GM10266 (cell line): ENCODE results near the gene HIVEP3.

Experiments used
- DNase-seq: peaks from one replicate; pipeline ENCODE4 v3.0.0; 2012; ENCODE audit errors: extremely low spot score
- CTCF ChIP-seq: IDR thresholded peaks from 2 replicates; pipeline ENCODE4 v1.5.1; 2012; ENCODE audit warnings: mild to moderate bottlenecking, low read depth; ENCODE audit not compliant: control insufficient read depth, insufficient read depth; ENCODE audit errors: missing control alignments

The HIVEP3 gene

DNA sequence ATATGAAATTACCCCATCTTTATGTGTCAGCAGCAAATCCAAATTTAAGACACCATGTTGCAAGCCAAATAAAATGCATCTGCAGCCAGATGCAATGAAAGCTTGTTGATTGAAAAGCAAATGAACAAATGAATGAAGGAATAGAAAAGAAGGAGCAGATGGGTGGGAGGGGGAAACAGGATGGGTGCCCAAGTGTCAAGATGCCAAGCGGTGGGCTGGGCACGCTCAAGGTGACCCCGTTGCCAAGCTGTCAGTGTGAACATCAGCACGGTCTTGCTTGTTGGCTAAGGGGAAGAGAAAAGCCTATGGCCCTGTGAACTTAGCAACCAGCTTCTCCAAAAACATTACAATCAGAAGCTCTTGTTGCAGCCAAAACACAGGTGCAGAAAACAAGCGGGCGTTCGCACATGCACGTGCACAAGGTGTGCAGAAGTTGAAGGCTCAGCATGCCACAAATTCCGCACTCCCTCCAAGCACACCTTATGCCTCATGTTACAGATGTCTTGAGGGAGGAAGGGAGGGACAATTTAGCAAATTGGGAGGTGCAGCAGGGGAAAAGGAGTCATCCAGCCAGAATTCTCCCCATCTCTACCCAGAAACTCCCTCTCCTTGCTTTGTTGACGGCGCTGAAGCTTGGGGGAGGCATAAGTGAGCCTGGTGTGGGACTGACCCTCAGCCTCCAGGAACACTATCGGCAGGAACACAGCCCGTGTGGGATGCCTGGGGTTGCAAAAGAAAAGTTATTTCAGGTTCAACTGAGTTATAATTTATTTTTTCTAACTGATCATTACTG is 62.4 kb downstream of the HIVEP3 start:
- no peak for DNase-seq
- no peak for TF ChIP-seq CTCF

GRCh38 chr1:41855713-41856112 is 63.0 kb downstream of the HIVEP3 start:
- no peak for TF ChIP-seq CTCF
- no peak for DNase-seq

DNA sequence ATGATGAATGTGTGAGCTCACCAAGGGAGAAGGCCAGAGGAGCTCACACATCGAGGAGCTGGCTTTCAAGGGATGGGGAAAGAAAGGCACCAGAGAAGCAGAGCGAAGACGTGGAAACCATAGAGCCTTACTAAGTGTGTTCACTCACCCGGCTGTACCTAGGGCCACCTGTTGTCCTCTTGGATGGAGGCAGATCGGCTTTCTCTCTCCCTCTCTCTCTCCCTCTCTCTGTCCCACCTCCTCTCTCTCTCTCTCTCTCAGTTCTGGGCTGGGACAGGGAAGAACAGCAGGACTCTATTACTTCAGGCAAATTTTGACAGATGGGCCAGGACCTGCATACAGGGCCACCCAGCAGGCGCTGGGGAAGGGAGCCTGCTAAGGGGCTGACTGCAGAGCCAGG is 64.8 kb downstream of the HIVEP3 start:
- no peak for TF ChIP-seq CTCF
- DNase-seq: no peak

GRCh38 chr1:41852091-41852490 is 66.6 kb downstream of the HIVEP3 start:
- no peak for TF ChIP-seq CTCF
- no peak for DNase-seq

DNA sequence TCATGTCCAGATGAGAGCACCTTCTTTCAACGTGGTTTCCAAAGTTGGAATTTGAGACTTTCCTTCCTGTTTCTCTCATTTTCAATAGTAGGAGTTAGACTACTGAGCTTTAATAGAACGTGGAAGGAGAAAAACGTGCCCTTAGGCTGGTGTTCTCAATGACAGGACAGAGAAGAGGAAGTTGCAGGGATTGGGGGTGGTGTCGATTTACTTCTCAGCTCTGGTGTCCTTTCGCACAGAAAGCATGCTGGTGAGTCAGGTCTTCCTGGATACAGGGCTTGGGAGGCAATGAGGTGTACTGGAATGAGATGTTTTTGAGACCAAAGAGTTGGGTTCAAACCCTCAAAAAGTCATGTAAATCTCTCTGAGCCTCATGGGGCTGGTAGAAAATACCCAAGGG is 67.1 kb downstream of the HIVEP3 start:
- DNase-seq: no peak

GRCh38 chr1:41850029-41850428 is 68.7 kb downstream of the HIVEP3 start:
- no peak for TF ChIP-seq CTCF
- DNase-seq: no peak

More for the DNA sequence above, 67.1 kb downstream of the HIVEP3 start:
- TF ChIP-seq CTCF: no peak

- no peak for DNase-seq
- no peak for TF ChIP-seq CTCF
Measured at GRCh38 chr1:41849211-41849759, 69.4 kb downstream of the HIVEP3 start.
